GM18861 (cell line): ENCODE data around the gene ATOH8.

ENCODE experiments used
- ATAC-seq: cut with Tn5 transposase; IDR thresholded peaks from one replicate; pipeline ENCODE4 v1.9.1; 2021; ENCODE audit not compliant: unreplicated experiment

Gene ATOH8

DNA sequence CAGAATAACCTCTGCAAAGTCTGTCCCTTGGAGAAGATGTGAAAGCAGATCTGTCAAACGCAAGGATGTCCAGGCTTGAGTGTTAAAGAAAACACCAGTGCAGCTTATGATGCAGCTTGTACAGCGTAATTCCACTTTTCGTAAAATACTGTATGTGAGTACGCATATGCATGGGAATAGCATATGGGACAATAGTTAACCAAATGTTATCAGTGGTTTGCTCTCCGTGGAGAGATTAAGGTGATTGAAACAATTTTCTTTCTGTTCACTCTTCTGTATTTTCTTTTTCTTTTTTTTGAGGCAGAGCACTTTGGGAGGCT lies 27.2 kb downstream of the ATOH8 start:
- ATAC-seq = no peak

DNA sequence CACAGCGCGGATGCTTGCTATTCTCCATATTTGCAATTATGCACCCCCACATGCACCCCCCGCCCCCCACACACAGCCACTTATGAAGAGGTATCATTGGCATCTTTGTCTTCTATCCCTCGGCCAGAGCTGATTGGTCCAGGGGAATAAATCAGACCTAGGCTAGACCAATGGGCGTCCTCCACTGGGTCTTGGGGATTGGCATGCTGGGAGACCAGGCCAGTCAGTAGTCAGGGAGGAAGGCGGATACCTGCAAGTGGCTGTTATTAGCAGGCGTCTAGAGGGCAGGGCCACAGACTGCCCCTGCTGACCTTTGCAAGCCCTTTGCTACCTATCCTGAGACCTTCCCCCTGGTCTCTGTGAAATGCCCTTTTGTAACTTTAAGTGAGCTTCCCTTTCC lies 30.0 kb downstream of the ATOH8 start:
- ATAC-seq = no peak

DNA sequence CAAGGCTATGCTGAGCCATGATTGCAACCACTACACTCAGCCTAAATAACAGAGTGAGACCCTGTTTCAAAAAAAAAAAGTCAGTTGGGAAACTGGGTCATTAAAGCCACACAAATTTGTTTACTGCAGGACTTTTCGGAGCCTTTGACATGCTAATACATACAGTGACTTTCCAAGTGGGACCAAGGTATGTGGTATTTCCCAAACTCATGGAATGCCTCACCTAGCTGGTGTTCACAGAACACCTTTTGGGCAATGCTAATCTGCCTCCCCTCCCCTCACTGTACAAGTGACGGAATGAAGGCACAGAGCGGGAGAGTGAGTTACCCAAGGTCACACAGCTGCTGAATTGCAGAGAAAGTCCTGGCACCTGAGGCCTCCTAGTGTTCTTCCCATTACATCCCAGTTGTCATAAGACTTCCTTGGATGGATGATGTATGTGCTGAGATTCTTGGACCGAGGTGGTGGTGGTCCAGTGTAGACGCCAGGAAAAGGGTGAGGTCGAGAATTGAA lies 30.7 kb downstream of the ATOH8 start:
- no peak for ATAC-seq

DNA sequence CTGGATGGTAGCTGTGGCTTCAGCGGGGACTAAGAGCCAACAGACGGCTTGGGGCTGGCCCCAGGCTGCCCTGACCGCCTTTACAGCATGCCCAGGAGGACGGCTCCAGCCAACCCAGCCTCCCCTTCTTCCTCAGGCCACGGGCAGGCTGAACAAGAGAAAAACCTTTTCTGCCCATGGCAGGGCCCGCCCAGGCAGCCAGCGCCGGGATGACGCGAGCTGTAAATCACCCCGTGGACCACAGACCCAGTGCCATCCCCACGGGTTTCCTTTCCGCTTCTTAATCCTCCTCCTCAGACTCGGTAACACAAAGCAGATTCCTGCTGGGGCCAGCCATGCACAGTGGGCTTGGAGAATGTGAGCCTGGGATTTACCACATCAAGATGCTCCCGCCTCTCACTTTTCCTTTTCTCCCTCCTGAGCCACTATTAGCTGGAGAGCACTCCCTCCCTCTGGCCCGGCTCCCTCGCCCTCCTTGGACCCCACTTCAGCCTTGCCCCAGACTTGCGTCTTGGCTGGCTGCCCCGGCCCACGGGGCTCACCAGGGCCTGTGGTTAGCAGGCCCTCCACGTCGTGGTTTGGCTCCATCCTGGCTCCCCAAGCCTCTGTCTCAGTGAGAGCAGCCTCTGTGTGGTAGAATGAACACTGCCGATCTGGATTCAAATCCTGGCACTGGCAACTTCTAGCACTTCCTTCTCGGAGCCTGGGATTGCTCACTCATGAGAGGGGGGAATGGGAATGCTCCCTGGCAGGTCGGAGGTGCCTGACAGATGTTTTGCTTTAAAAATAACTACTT lies 31.4 kb downstream of the ATOH8 start:
- ATAC-seq = no peak

DNA sequence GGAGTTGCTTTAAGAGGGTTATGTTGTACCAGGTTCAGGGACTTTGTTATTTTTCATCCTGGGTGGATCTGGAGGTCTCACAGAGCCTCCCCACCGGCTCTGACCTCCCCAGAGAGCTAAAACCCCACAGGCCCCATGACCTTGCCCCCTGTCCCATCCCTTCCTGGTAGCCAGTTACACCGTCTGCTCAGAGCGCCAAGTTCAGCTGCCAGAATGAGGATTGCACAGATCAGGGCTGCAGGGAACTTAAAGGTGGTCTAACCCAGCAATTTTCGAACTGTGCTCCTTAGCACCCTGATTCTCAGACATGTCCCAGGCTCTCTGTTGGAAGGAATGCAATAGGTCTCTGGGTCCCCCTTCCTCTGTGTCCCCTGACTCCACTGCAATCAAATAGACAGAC lies 32.1 kb downstream of the ATOH8 start:
- ATAC-seq = no peak

DNA sequence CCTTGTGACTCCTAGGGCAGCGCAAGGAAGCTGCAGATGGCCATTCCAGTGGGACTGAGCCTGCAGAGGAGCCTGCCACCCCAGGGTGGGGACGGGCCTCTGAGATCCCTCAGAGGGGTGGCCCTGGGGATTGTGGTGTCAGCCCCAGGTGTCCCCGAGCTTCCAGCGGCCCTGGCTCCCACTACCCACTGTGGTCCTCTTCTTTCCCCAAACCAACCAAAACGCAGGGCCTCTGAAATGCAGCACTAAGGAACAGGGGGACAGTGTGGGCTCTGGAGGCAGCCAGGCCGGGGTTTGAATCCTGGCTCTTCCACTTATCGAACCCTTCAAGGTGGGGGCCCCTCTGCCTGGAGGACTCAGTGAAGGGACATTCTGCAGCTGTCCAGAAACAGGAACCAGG lies 32.7 kb downstream of the ATOH8 start:
- ATAC-seq = no peak

DNA sequence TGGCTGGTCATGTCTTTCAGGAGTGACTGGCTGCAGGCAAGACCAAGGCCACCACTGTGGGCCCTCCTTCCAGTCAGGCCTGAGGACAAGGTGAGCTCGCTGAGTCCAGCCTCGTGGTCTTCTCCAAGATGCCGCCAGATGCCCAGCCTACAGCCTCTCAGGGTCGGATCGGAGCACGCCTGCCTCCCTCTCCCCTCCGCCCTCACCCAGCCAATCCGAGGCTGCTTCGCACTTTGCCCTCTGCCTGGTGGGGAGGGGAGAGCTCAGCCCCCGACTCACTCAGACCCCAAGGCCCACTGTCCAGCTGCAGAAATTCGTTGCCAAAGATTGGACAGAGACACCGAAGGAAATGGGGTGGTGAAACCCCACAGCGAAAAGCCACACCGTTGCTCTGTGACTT lies 33.1 kb downstream of the ATOH8 start:
- ATAC-seq = no peak

DNA sequence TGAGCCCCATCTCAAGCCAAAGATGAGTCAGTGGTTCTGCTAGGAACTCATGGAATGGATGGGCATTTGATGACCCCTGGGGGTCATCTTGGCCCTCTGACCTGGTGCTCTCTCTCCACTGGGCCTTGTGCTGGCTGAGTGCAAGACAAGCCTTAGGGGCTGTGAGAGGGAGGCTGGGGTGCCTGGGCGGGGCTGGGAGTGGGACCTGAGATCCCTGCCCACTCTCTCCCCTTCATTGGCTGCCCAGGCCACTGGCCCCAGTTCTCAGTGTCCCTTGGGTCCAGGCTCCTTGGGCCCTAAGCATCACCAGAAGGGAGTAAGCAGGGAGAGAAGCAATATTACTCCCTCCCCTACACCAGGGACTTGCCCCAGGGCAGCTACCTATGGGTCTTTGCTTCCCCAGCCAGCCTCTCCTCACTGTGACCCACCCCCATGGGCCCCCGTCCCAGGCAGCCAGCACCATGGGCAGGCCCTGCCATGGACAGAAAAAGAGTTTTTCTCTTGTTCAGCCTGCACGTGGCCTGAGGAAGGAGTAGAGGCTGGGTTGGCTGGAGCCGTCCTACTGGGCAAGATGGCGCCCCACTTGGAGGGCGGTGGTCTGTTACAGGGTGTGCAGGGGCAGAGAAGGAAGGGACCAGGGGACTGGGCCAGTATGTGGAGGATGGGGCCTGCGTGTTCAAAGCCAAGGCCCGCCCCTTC lies 33.6 kb downstream of the ATOH8 start:
- ATAC-seq = no peak

DNA sequence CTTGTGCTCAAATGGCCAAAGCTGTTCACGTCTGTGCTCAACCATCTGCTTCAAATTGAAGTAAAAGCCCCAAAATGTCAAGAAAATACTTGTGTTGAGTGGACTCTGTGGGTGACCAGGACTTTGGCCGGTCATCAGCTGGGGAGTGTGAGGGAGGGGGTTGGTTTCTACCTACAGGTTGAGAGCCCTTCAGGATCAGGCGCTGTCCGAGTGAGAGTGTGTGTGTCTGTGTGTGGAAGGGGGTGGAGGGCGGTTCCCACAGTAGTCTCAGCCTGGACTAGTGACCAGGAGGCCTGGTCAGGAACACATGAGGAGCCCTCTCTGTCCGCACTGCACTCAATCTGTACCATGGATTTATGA lies 34.2 kb downstream of the ATOH8 start:
- no peak for ATAC-seq

DNA sequence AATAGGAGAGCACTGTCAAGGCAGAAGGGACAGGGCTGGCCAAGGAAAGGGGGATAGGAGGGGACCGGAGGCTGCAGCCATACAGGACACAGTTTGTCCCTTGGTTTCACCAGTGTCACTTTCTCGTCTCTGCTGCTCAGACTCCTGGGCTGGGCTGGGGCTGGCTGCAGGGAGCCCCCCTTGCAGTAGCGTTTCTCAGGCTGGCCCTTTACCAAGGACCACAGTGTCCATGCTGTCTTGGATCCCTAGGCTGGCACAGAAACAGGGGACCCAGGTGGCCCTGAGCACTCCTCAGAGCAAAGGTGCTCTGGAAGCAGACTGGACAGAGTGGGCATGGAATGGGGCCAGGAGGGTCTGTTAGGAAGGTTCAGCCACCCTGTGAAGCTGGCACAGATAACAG lies 34.8 kb downstream of the ATOH8 start:
- ATAC-seq = no peak

DNA sequence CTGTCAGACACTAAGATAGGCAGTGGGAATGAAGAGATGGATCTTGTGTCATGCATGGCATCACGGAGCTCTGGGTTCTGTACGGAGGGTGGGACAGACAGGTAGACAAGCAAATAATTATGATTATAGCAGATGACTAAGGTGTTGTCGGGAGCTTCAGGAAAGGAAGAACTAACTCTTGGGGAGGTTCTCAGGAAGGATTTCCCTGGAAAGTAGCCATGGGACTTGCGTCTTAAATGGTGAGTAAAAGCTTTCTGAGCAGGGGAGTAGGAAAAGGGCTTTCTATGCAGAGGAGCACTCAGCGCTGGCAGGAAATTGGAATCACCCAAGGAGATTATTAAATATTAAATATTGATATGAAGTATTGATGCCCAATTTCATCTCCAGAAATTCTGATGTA lies 35.5 kb downstream of the ATOH8 start:
- no peak for ATAC-seq

DNA sequence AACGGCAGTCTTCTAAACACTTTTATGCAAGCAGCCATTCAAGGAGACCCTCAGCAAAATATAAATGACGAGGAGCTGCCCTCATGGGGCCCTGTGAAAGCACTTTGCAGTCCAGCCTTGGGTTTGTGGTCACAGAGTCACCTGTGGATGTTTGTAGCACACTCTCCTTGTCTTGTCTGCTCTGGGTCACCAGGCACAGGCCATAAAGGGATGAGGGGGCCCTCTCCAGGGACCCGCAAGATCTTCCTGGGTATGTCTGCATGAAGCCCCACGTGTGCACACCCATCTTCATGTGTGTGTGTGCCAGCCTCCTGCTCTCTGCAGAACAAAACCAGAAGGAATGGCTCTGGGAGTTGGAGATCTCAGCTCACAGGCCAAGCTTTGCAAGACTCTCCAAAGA lies 36.2 kb downstream of the ATOH8 start:
- no peak for ATAC-seq

DNA sequence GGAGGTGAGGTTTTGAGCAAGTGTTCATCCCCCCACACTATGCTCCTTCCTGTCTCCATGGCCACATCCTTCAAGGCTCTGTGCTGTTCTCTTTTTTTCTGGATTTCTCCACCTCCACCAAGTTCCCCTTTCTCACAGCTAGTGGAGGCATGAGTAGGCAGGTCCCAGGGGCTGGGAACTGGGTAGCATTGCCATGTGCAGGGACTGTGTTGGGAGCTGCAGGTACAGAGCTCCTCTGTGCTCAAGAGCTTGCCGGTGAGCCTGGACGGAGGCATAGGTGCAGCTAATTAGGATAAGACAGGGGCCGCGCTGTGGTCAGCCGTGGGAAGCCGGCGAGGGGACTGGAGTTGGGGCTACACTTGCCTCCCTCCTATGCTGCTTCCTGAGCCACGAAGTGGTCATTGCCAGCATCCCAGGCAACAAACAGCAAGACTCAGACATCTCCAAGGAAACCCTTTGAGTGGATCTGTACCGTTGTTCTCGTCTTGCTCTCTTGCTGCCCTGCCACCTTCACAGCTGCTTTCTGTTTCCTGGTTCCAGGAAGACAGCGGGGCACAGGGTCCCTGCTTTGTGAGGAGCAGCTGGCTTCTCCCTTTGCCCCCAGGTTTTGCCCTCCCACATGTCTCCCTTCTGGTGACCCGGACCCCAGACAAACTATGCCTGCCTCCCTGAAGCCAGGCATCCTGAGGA lies 36.9 kb downstream of the ATOH8 start:
- no peak for ATAC-seq

DNA sequence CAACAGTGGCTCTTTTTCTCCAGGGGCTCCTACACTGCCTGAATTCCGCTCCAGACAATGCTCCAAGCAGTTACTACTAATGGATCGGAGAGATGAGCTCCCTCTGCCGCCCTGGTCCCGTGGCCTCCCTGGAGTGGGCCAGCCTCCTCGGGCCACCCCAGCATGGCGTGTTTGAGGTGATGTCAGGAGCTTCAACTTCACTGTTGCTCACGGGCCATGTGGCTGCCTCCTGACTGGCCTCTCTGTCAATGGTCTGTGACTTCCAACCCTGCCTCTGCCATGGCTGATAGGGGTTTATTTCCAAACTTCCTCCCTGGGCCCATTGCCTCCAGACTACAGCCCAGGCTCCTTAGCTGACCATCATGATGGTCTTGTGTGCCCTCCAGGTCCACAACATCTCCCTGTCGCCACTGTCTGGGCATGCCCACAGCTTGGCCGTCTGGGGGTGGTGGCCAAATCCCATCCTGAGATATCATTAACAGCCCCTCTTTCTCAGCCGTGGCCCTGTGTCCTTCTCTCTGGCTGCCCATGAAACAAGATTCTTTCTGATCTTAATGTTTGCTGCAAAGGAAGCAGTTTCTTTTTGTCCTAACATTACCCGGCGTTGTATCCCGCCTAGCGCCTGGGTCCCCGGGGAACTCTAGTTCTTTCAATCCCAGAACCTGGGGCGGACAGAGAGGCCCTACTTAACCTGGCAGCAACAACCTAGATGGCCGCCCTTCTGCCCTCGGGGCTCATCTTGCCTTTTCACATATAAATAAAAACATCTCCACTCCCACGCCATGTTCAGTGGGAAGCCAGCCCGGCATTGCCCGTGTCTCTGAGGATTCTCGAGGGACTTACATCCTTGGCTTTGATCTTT lies 38.1 kb downstream of the ATOH8 start:
- no peak for ATAC-seq

DNA sequence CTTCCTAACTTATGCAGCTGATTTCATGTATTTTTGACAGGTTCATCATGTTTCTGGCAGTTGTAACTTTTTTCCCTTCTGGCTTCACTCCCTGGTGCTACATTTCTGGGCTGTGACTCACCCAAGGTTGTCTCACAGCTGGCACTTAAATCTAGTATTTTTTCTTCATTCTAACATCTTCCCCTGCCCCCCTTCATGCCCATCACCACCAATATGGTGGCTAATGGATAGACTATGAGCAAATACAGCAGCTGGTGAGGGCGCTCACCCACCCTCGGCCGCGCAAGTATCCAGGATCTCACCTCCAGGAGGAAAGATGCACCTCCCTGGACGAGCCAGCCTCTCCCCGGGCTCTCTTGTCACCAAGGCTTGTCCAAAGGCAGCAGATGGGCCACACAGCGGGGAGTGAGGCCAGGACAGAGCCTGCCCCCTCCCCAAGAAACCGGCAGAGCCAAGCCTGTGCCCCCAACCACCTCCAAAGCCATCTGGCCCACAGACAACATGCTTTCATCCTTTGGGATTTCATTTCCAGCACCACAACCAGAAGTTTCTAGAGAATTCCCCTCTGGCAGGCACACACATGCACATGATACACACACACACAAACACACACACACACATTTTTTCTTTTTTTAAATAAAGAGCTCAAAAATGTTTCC lies 39.1 kb downstream of the ATOH8 start:
- no peak for ATAC-seq

DNA sequence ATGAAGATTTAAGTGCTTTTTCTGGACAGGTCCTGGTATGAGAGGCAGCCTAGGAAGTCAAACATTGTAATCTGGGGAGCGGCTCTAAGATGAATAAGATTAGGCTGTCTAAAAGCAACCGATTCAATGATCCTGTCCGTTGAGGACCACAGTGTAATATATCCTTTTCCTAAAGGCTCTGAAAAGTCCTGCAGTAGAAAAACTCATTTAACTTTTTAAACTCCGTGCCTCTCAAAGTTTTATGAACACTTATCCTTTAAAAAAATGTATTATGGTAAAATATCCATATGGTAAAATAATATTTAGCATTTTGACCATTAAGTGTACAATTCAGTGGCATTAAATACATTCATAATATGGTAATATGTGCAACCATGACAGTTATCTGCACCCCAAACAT lies 39.8 kb downstream of the ATOH8 start:
- no peak for ATAC-seq

DNA sequence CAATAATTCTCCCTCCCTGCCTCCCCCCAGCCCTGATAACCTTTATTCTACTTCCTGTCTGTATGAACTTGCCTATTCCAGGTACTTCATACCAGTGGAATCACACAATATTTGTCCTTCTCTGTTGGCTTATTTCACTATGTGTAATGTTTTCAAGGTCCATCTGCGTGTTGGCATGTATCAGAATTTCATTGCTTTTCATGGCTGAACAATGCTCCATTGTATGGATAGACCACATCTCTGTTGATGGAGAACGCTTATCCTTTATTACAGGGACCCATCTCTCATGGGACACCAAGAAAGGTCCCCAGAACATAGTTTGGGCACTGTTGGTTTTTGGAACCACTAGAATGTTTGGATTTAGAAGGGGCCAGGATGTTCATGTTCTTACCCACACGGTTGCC lies 40.2 kb downstream of the ATOH8 start:
- ATAC-seq = no peak

DNA sequence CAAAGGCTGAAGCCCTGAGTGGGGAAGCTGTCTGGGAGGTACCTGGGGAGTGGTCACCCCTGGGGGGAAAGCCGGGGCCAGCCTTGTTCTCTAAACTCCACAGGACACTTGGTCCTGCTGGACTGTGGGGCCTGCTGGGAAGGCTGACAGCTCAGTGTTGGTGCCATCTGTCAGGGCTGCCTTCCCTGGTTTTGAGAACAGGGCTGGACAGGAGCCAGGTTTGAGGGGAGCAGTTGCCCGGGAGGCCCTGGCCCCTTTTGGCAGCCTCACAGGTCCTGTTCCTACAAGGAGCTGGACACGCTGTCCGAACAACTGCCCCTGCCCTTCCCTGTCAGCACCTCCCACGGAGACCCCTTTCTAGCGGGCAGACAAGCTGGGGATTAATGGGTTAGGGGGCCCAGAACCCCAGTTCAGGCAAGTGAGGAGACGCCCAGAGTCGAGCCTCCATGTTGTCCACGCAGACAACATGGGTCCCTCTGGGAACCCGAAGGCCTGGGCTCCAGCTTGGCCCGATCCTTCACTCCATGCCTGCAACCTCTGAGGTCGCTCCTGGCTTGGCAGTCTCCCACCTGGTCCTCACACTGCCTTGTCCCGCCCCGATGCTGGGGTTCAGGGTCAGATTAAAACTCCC lies 40.8 kb downstream of the ATOH8 start:
- no peak for ATAC-seq

DNA sequence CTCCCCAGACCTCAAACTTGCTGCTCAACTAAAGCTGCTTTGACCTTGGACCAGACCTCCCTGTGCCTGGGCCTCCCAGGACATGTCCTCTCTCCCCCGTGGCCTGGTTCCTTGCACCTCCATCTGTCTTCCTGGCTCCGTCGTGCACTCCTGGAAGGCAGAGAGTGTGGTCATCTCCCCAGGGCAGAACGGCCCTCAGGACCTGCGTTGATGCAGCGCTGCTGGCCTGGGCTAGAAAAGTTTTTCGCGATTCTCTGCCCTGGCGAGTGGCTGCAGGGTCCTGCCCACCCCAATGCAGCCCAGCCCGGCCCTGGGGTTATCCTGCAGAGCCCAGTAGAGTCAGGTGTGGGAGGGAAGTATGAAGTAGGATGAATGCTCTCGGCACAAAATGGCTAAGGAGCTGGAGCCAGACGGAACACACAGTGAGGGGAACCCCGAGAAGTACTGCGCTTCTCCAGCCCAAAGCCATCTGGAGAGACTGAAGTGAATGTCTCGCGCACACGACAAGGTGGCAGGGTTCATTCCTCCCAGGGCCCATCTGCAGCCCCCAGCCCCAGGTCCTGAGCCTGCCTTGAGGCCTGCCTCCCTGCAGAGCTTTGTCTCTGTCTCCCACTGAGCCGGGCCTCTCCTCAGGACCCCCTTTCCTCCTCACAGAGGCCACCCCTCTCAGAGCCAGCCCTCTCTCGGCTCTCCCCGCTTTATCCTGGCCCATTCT lies 41.7 kb downstream of the ATOH8 start:
- ATAC-seq = no peak

DNA sequence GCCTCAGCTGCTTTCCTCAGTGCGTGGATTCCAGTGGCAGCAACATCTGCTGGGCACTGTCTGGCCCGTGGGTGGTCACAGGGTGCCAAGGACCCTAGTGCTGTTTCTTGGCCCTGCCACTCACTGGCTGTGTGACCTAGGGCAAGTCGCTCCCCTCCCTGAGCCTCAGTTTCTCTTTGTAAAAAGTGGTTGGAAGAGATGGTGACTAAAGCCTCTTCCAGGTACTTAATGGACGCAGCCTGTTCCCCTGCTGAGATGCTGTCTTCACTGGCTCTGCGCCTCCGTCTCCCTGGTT lies 42.2 kb downstream of the ATOH8 start:
- ATAC-seq = no peak
